AG09319 (cell line): ENCODE results near the gene GGTLC1.

Experiments used
- DNase-seq: peaks from one replicate; pipeline ENCODE4 v3.0.0-alpha.2; 2010; ENCODE audit warnings: low read depth; ENCODE audit errors: extremely low read depth
- CTCF ChIP-seq: IDR thresholded peaks from 2 replicates; pipeline ENCODE4 v1.5.1; 2011; ENCODE audit warnings: low read depth, mild to moderate bottlenecking, inconsistent platforms, low read length, moderate library complexity

The GGTLC1 gene

GRCh38 chr20:23988561-23988960 is at the start of gene GGTLC1:
TSS of gene GGTLC1 (minus strand) at chr20:23988779. CDS start at chr20:23986611, 2,168 bp downstream.
- no peak for TF ChIP-seq CTCF
- DNase-seq, result no peak

GRCh38 chr20:24034820-24035219 is 46.2 kb upstream of the GGTLC1 start:
- DNase-seq, result no peak
- TF ChIP-seq CTCF, result no peak

GRCh38 chr20:24033565-24033964 is 45.0 kb upstream of the GGTLC1 start:
- DNase-seq, result no peak

GRCh38 chr20:24033151-24033550 is 44.6 kb upstream of the GGTLC1 start:
- DNase-seq, result no peak
- TF ChIP-seq CTCF, result no peak

More at GRCh38 chr20:24033565-24033964, 45.0 kb upstream of the GGTLC1 start:
- no peak for TF ChIP-seq CTCF

- no peak for TF ChIP-seq CTCF
- no peak for DNase-seq
Measured at GRCh38 chr20:24032400-24032898, 43.9 kb upstream of the GGTLC1 start.

GRCh38 chr20:24027229-24027628 is 38.6 kb upstream of the GGTLC1 start:
- no peak for DNase-seq
- TF ChIP-seq CTCF, result no peak

GRCh38 chr20:24022621-24023180 is 34.1 kb upstream of the GGTLC1 start:
- TF ChIP-seq CTCF, result no peak
- DNase-seq, result no peak
